Measurements from ENCODE around the gene CFAP20.

Gene CFAP20

DNA sequence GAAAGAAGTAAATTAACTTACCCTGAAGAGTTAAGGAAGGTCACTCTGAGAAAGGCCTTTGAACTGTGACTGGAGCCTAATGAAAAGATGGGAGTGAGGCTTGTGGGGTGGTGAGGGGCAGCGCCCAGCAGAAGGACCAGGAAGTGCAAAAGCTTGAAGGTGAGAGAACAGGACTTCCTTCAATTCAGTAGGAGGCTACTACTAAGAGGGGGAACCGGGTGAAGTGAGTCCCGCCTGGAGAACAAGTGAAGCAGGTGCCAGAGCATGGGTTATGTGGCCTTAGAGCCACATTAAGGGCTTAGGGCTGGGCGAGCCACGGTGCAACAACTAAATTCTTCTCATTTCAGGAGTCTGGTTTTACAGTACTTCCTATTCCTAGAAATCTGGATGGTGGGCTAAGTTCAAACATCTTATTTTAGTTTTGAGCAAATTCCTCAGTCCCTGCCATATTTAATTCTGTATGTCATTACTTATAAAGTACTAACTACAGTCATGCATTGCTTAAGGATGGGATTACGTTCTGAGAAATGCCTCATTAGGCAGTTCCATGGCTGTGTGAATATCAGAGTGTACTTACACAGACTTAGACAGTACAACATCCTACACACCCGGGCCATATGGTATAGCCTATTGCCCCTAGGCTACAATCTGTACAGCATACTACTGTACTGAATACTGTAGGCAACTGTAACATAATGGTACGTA, 5.1 kb downstream of the CFAP20 start:
- Histone ChIP-seq H3K4me3 (ENCODE audit: low read depth, low read length) (no peak overlapping the region), H3K36me3 (peaks cover 6% of the 10 kb centered on the region; the same call in 1 of the 2 replicates), H3K27ac (peak overlapping the region; percentile 42), H3K9me3 (ENCODE audit: severe bottlenecking) (no peaks in the 10 kb centered on the region), H3K27me3 (ENCODE audit: insufficient read depth, low read depth, severe bottlenecking) (no peaks in the 10 kb centered on the region)
- peak; percentile 50 for DNase-seq
- no peak for TF ChIP-seq CTCF (IDR thresholded peaks at IDR 0.05; ENCODE audit: low read depth, low read length)

DNA sequence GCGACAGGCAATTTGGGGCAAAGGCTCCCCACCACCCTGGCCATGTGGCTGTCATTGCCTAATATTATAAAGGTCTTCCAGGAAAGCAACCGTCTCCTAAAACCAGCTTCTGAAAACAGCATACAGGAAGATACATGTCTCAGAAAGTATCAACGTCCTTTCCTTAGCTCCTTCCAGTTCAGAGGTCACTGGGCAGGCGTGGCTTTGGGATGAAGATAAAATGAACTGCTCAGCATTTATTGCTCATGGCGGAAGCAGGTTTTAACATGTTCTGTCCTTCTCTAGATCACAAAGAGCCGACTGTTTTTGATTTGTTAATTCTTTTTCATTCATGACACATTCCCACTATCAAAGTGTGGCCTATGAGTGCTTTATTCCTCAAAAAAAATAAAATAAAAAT, 8.0 kb downstream of the CFAP20 start:
- Histone ChIP-seq H3K36me3 (peaks cover 10% of the 10 kb centered on the region), H3K9me3 (ENCODE audit: severe bottlenecking) (no peaks in the 10 kb centered on the region), H3K4me3 (ENCODE audit: low read depth, low read length) (no peak overlapping the region), H3K27ac (peak overlapping the region; percentile 66), H3K27me3 (ENCODE audit: insufficient read depth, low read depth, severe bottlenecking) (no peaks in the 10 kb centered on the region)
- no peak for TF ChIP-seq CTCF (IDR thresholded peaks at IDR 0.05; ENCODE audit: low read depth, low read length)
- no peak for DNase-seq

DNA sequence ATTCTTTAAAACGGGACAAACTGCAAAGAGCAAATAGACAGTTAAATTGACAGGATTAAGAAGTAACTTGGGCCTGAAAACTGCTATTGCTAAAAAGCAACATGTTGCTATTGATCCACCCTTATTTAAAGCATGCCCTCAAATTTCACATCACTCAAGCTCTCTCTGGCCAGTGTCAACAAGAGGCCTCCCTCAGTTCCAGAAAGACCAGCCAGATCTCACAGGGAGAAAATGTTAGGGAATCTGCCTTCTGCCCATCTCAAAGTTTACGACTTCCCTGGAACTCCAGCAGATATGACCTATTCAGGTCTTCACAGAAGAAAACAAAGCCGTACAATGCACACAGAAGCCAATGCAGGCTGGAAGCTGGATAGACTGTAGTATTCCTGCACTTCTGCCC, 8.9 kb downstream of the CFAP20 start:
- Histone ChIP-seq H3K4me3 (ENCODE audit: low read depth, low read length) (no peak overlapping the region), H3K27ac (no peak overlapping the region), H3K36me3 (peaks cover 19% of the 10 kb centered on the region), H3K9me3 (ENCODE audit: severe bottlenecking) (no peaks in the 10 kb centered on the region), H3K27me3 (ENCODE audit: insufficient read depth, low read depth, severe bottlenecking) (no peaks in the 10 kb centered on the region)
- TF ChIP-seq CTCF (IDR thresholded peaks at IDR 0.05; ENCODE audit: low read depth, low read length): no peak
- DNase-seq: no peak

GRCh38 chr16:58119509-58119845, 9.7 kb downstream of the CFAP20 start:
- Histone ChIP-seq H3K27me3 (ENCODE audit: insufficient read depth, low read depth, severe bottlenecking) (no peaks in the 10 kb centered on the region), H3K9me3 (ENCODE audit: severe bottlenecking) (no peaks in the 10 kb centered on the region), H3K27ac (no peak overlapping the region), H3K4me3 (ENCODE audit: low read depth, low read length) (no peak overlapping the region), H3K36me3 (peaks cover 26% of the 10 kb centered on the region)
- DNase-seq: no peak
- no peak for TF ChIP-seq CTCF (IDR thresholded peaks at IDR 0.05; ENCODE audit: low read depth, low read length)

DNA sequence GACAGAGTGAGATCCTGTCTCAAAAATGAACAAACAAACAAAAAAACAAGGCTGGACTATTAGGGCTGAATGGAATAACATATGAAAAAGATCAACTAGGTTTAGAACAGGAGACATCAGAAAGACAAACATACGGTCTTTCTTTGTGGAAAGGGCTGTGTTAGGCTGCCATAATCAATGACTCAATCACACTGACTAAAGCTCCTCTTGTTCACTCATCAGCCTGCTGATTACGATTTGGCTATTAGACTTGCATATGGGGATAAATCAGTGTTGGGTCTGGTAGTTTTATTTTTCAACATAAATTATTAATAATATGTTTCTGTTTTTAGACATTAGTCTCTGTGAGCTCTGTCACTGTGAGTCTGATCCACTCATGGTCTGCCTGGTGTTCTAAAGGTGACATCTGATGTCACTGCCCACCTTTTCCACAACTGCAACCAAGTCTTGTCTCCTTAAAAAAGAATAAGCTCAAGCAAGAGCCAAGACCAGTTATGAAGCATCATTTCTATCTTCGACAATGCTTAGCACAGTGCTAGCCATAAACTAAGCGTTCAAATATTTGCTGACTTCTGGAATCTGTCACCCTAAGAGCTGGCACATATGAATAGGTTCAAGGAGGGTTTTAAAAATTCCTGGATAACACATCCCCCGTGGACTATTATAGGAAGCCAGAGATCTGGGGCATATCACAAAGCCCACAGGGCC, 10.2 kb downstream of the CFAP20 start:
- Histone ChIP-seq H3K36me3 (peaks cover 32% of the 10 kb centered on the region), H3K27me3 (ENCODE audit: insufficient read depth, low read depth, severe bottlenecking) (no peaks in the 10 kb centered on the region), H3K4me3 (ENCODE audit: low read depth, low read length) (no peak overlapping the region), H3K27ac (no peak overlapping the region), H3K9me3 (ENCODE audit: severe bottlenecking) (no peaks in the 10 kb centered on the region)
- no peak for DNase-seq
- TF ChIP-seq CTCF (IDR thresholded peaks at IDR 0.05; ENCODE audit: low read depth, low read length): no peak
